ENCODE data around the gene PIP4K2B.

- TF ChIP-seq EZH2 (IDR thresholded peaks at IDR 0.05; ENCODE audit: borderline replicate concordance, low read depth, low read length, severe bottlenecking): no peak
- TF ChIP-seq CTCF (IDR thresholded peaks at IDR 0.05; ENCODE audit: borderline replicate concordance, extremely low read depth, low read length, poor library complexity, severe bottlenecking): peak; percentile 86
These were observed 69.3 kb downstream of the PIP4K2B start, which contains the start of gene CISD3 for GRCh38 chr17:38729886-38730525.
